GM12892 (cell line): ENCODE data around the gene FBXW9.
"Not testable (repeated sequence)": the region's sequence is repeated elsewhere in the genome, so short reads cannot be mapped to it uniquely, and the experiment has no call there.

Source experiments
- DNase-seq: peaks from one replicate; pipeline ENCODE4 v3.0.0; 2011; ENCODE audit not compliant: insufficient read length
- FAIRE-seq: peaks from 2 replicates; lab custom pipeline; 2011; peaks lifted over from hg19 to GRCh38; lab: Jason Lieb, UNC
- POLR2A ChIP-seq: IDR thresholded peaks from 2 replicates; pipeline ENCODE4 v1.6.1; 2011; ENCODE audit warnings: low read depth, low read length, control low read depth
- POLR2AphosphoS5 ChIP-seq: IDR thresholded peaks from 2 replicates; pipeline ENCODE4 v1.6.1; 2011; ENCODE audit warnings: low read depth, low read length, control low read depth
- TAF1 ChIP-seq: IDR thresholded peaks from 2 replicates; pipeline ENCODE4 v1.6.1; 2011; ENCODE audit warnings: low read depth, mild to moderate bottlenecking, control low read depth, low read length, borderline replicate concordance

Gene FBXW9

DNA sequence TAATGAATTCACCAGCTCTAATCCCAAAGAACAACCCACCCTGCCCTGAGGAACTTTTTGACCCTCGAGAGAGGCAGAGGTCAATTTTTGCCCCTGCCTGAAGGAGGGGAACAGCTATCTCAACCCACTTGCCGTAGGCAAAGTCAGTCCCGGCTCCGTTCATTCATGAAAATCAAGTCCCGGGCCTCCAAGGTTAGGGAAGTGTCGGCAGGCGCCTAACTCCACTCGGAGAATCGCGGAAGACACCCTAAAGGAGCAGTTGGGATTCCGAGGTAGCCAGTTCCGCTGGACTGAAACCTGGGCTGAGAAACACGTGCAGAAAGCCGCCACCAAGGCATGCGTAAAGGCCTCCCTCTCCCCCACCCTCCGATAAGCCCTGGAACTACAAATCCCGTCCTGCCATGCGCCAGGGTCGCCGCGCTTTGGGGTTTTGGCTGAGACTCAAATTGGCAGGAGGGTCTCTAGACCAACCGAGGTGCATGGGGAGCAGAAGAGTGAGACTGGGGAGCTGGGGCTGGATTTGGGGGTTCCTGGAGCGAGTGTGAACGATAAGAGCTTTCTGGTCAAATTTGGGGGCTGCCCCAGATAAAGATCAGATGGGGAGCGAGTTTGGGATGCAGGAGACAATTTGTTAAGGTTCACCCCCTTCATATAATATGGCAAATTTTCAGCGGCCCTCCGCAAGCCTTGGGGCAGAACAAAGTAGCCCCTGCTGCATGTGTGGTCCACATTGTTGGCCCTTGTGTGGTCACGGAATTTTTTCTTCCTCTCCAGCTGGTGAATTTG, 27.4 kb upstream of the FBXW9 start, which contains the start of gene TNPO2:
TSS of gene TNPO2 (minus strand) at position 292 of the 786 bp plus-strand sequence. CDS start 2,955 bp downstream, outside the sequence.
- peak; percentile 77 for DNase-seq
- FAIRE-seq, result peak; percentile 90

DNA sequence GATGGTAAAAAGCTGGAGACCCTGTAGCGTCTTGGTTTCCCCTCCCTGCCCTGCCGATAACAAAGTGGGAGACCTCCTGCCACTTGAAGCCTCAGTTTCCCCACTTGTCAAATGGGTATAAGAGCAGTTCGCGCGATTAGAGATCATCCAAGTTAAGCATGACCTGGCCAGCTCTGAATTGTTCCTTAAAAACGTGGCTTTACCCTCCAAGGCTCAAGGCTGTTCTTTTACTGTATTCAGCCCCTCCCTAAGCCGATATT, 26.9 kb upstream of the FBXW9 start:
- FAIRE-seq (peak; percentile 70), DNase-seq (no peak)
- TF ChIP-seq TAF1 (no peak), POLR2AphosphoS5 (no peak), POLR2A (no peak)

More for the DNA sequence above, 27.4 kb upstream of the FBXW9 start, which contains the start of gene TNPO2:
- TF ChIP-seq POLR2AphosphoS5 (peak; percentile 83), POLR2A (peak; percentile 80), TAF1 (peak; percentile 71; the same call in 1 of the 2 replicates)

GRCh38 chr19:12722566-12723380, 26.3 kb upstream of the FBXW9 start:
- DNase-seq (peak; percentile 98), FAIRE-seq (peak; percentile 89)
- TF ChIP-seq TAF1 (peak; percentile 58; the same call in 1 of the 2 replicates), POLR2A (peak; percentile 49; the same call in 1 of the 2 replicates), POLR2AphosphoS5 (peak; percentile 54)

DNA sequence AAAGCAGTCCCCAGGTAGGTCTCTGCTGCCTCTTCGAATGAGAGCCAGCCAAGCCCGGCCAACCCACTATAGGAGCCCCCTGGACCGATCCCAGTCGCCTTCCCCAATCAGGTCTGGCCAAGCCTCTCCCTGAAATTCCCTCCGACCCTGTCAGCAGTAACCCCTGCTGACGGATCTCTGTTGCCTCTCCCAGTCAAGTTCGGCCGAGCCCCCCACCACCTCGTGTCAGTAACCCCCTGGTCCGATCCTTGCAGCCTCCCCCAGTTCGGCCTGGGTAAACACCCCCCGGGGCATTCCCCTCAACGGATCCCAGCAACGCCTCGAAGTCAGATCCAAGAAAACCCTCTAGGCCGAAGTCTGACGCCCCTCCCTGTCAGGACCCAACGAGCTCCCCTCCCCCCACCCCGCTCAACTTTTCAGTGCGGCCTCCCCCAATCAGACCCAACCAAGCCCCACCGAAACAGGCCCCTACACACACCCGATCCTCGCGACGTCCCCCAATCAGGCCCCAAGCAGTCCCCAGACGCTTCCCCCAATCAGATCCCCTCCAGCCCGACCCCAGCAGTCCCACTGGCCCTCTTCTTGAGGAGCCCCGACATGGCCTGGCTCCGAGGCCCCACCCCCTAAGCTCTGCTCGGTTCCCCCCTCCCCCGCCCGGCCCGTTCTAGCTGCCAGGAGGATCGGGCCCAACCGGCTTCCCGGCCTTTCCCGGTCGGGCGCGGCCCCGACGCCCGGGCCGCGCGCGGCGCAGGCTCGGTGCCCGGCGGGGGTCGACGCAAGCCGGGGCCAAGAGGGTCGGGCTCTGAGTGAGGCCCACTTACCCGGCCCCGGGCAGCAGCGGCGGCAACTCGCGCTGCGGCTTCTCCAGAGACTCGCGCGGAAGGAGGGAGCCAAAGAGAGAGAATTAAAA, 25.5 kb upstream of the FBXW9 start:
- FAIRE-seq (no peak), DNase-seq (peak; percentile 76)
- TF ChIP-seq POLR2A, result 0 out of 2 replicates have a peak, but pooled peaks have one; percentile 34
- TF ChIP-seq POLR2AphosphoS5, result no peak; the same call in 1 of the 2 replicates

DNA sequence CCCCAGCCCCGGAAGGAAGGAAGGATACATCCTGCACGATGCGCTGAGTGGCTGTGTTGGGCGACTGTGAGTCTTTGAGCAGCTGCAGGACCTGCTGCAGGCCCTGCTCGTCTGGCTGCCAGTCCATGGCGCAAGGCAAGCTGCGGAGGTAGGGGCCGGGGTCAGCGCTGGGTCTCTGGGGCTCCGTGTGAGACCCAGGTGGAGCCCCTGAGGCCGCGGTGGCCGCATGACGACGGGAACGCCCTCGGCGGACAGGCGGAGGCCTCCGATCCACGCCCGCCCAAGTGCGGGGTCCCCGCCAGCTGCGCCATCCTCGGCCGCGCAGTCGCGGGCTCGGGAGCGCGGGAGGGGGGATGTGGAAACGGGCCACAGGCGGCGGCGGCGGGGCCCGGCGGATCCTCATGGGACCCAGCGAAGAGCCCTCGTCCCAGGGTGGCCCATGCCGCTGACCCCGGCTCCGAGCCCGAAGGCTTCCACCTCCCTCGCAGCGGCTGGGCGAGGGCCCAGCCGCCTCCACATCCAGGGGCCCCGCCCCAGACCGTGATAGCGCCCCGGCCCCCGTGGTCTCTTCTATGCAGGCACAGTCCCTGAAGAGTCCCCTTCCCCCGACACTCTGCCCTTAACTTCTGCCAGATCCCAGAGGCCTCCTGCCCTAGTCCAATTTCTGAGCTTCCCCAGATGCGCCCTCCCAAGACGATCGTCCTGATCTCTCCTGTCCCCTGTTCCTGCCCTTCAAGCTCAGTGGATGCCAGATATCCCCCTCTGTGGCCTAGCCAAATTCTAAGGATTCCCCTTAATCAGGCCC, 24.6 kb upstream of the FBXW9 start:
- DNase-seq (no peak), FAIRE-seq (no peak)
- TF ChIP-seq TAF1 (no peak), POLR2AphosphoS5 (no peak), POLR2A (no peak)

- DNase-seq, result no peak
- no peak for TF ChIP-seq TAF1
- TF ChIP-seq POLR2A, result no peak
- no peak for TF ChIP-seq POLR2AphosphoS5
- no peak for FAIRE-seq
Observed at GRCh38 chr19:12720296-12720695, 23.9 kb upstream of the FBXW9 start.

DNA sequence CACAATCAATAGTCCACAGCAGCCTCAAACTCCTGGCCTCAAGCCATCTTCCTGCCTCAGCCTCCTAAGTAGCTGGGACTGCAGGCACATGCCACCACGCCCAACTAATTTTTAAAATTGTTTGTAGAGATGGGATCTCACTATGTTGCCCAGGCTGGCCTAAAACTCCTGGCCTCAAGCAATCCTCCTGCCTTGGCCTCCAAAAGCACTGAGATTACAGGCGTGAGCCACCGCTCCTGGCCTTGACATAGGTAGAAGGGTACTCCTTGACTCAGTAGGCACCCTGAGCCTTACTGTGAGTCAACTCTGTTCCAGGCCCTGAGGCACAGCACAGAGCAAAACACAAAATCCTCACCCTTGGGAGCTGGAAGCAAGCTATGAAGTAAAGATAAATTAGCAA, 19.5 kb upstream of the FBXW9 start:
- TF ChIP-seq POLR2AphosphoS5 (no peak), TAF1 (no peak), POLR2A (no peak)
- no peak for DNase-seq
- FAIRE-seq, result no peak

DNA sequence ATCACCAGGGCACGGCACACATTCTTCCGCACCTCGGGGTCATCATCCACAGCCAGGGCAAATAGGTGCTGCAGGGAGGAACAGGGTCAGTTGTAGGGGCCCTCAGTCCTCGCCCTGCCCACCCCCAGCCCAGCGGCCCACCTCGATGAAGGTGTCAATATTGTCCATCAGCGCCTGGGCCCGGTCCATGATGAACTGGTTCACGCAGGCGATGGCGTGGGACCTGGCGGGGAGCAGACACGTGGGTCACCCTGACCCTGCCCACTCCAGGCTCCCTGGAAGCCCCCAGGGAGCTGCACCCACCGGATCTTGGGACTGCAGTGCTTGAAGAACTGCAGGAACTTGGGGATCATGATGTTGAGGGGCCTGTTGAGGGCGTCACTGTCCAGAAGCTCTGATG, 18.7 kb upstream of the FBXW9 start:
- FAIRE-seq (no peak), DNase-seq (no peak)

GRCh38 chr19:12713304-12713703, 16.9 kb upstream of the FBXW9 start:
- not testable (repeated sequence) for DNase-seq, FAIRE-seq

More for the DNA sequence above, 18.7 kb upstream of the FBXW9 start:
- TF ChIP-seq TAF1, result no peak
- no peak for TF ChIP-seq POLR2AphosphoS5
- no peak for TF ChIP-seq POLR2A

DNA sequence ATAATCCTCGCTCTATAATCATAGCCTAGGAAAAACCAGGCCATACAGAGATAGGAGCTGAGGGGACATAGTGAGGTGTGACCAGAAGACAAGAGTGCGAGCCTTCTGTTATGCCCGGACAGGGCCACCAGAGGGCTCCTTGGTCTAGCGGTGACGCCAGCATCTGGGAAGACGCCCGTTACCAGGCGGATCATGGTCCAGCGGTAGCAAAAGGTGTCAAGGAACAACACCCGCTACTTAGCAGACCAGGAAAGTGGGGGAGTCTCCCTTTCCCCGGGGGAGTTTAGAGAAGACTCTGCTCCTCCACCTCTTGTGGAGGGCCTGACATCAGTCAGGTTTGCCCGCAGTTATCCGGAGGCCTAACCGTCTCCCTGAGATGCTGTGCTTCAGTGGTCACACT, 15.6 kb upstream of the FBXW9 start:
- FAIRE-seq, DNase-seq: not testable (repeated sequence)

DNA sequence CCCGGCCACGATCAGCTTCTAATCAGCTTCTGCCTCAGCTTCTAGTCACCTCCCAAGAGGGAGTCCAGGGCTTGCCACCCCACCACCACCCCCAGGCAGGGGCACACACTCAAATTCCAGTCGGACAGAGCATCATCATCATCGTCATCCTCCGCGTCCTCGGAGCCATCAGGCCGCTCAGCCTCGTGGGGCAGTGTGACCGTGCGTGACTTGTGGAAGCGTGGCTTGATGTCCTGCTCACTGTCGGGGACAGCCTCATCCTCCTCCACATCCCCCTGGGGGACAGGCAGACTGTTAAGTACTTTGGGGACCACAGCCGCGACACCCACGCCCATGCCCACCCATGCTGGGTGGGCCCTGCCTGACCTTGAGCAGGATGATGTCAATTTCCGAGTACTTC, 14.8 kb upstream of the FBXW9 start:
- FAIRE-seq, result no peak
- DNase-seq, result no peak
- TF ChIP-seq POLR2A (no peak), TAF1 (no peak), POLR2AphosphoS5 (no peak)
